H54 (cell line): ENCODE results near the gene GALNT17.

ENCODE experiments used
- DNase-seq: peaks from one replicate; pipeline ENCODE4 v3.0.0; 2011; ENCODE audit warnings: low spot score, mixed read lengths; ENCODE audit not compliant: insufficient read length
- FAIRE-seq: peaks from 3 replicates; lab custom pipeline; 2011; peaks lifted over from hg19 to GRCh38; lab: Jason Lieb, UNC
- POLR2A ChIP-seq: IDR thresholded peaks from 2 replicates; pipeline ENCODE4 v1.6.1; 2011; ENCODE audit warnings: low read depth, mild to moderate bottlenecking, low read length

Gene GALNT17

GRCh38 chr7:71137479-71137878 is 5.5 kb downstream of the GALNT17 start:
- FAIRE-seq, result no peak
- TF ChIP-seq POLR2A, result no peak
- no peak for DNase-seq

GRCh38 chr7:71140264-71140663 is 8.3 kb downstream of the GALNT17 start:
- no peak for FAIRE-seq
- no peak for DNase-seq
- no peak for TF ChIP-seq POLR2A

GRCh38 chr7:71144963-71145362 is 13.0 kb downstream of the GALNT17 start:
- DNase-seq, result no peak
- FAIRE-seq, result no peak
- no peak for TF ChIP-seq POLR2A

- DNase-seq (no peak), FAIRE-seq (no peak)
Measured at GRCh38 chr7:71145906-71146901, 14.3 kb downstream of the GALNT17 start.

GRCh38 chr7:71148098-71148497 is 16.2 kb downstream of the GALNT17 start:
- FAIRE-seq (no peak), DNase-seq (no peak)
- no peak for TF ChIP-seq POLR2A

More at GRCh38 chr7:71145906-71146901, 14.3 kb downstream of the GALNT17 start:
- no peak for TF ChIP-seq POLR2A

- TF ChIP-seq POLR2A, result no peak
- FAIRE-seq (no peak), DNase-seq (no peak)
Measured at GRCh38 chr7:71155236-71155635, 23.3 kb downstream of the GALNT17 start.

GRCh38 chr7:71157757-71158156 is 25.8 kb downstream of the GALNT17 start:
- no peak for TF ChIP-seq POLR2A
- FAIRE-seq (no peak), DNase-seq (no peak)

GRCh38 chr7:71165708-71166107 is 33.8 kb downstream of the GALNT17 start:
- DNase-seq (no peak), FAIRE-seq (no peak)
- TF ChIP-seq POLR2A, result no peak

GRCh38 chr7:71171476-71171875 is 39.5 kb downstream of the GALNT17 start:
- no peak for TF ChIP-seq POLR2A
- no peak for DNase-seq
- no peak for FAIRE-seq

- DNase-seq, result no peak
- FAIRE-seq, result no peak
- no peak for TF ChIP-seq POLR2A
Measured at GRCh38 chr7:71173955-71174354, 42.0 kb downstream of the GALNT17 start.

GRCh38 chr7:71182438-71182935 is 50.5 kb downstream of the GALNT17 start:
- FAIRE-seq, result no peak
- no peak for DNase-seq
- no peak for TF ChIP-seq POLR2A

- no peak for TF ChIP-seq POLR2A
- FAIRE-seq (no peak), DNase-seq (no peak)
Measured at GRCh38 chr7:71184136-71184535, 52.2 kb downstream of the GALNT17 start.

GRCh38 chr7:71184609-71185008 is 52.7 kb downstream of the GALNT17 start:
- FAIRE-seq (no peak), DNase-seq (no peak)
- TF ChIP-seq POLR2A, result no peak

GRCh38 chr7:71186535-71187057 is 54.7 kb downstream of the GALNT17 start:
- FAIRE-seq (no peak), DNase-seq (no peak)
- TF ChIP-seq POLR2A, result no peak
